Keratinocyte (primary cell): Measurements from ENCODE around the gene RAB11A. TPM values are rescaled to one million over a fixed set of nuclear protein-coding genes. Genes with fewer than 3 reads are reported as not detected.

Experiments used
- DNase-seq: peaks from one replicate; pipeline ENCODE4 v3.0.0-alpha.2; 2011; ENCODE audit warnings: low read depth, missing footprints, low spot score
- FAIRE-seq: peaks from 2 replicates; lab custom pipeline; 2011; peaks lifted over from hg19 to GRCh38; lab: Jason Lieb, UNC
- H2AFZ ChIP-seq: 2 replicates; pipeline ENCODE4 v1.6.0; 2012; ENCODE audit warnings: low read length, control low read depth, inconsistent platforms; ENCODE audit not compliant: control insufficient read depth
- H3K27ac ChIP-seq: 2 replicates; pipeline ENCODE4 v1.5.1; 2011; ENCODE audit warnings: low read length; ENCODE audit not compliant: control insufficient read depth, insufficient read depth
- H3K27me3 ChIP-seq: 3 replicates; pipeline ENCODE4 v1.6.0; 2011; ENCODE audit warnings: low read length; ENCODE audit not compliant: control insufficient read depth, insufficient read depth; ENCODE audit errors: extremely low read depth
- H3K36me3 ChIP-seq, 2 experiments: 2 replicates in 1 of 2; 3 replicates in 1 of 2; pipeline ENCODE4 v1.5.1; 2011; ENCODE audit warnings: low read length in 2 of 2, mild to moderate bottlenecking in 1 of 2; ENCODE audit not compliant: control insufficient read depth in 2 of 2, insufficient read depth in 2 of 2; ENCODE audit errors: extremely low read depth in 1 of 2
- H3K4me1 ChIP-seq: 3 replicates; pipeline ENCODE4 v1.5.1; 2011; ENCODE audit warnings: low read length; ENCODE audit not compliant: control insufficient read depth, insufficient read depth; ENCODE audit errors: extremely low read depth
- H3K4me2 ChIP-seq: 3 replicates; pipeline ENCODE4 v1.6.0; 2011; ENCODE audit warnings: low read depth, low read length; ENCODE audit not compliant: control insufficient read depth, insufficient read depth; ENCODE audit errors: extremely low read depth
- H3K4me3 ChIP-seq, 3 experiments: fragments of 200-600 bp in 1 of 3; sonication (generic) in 1 of 3; 2 replicates in 2 of 3; 3 replicates in 1 of 3; pipeline ENCODE4 v1.5.1; 2011 to 2016; ENCODE audit warnings: low read length in 3 of 3, mild to moderate bottlenecking in 3 of 3, control low read depth in 2 of 3, inconsistent platforms in 1 of 3, low read depth in 1 of 3, mixed read lengths in 1 of 3, mixed run types in 1 of 3, moderate library complexity in 1 of 3; ENCODE audit not compliant: control insufficient read depth in 2 of 3, insufficient read depth in 2 of 3; ENCODE audit errors: extremely low read depth in 1 of 3
- H3K79me2 ChIP-seq: 2 replicates; pipeline ENCODE4 v1.6.0; 2012; ENCODE audit warnings: low read length; ENCODE audit not compliant: control insufficient read depth, insufficient read depth
- H3K9ac ChIP-seq: 3 replicates; pipeline ENCODE4 v1.6.0; 2011; ENCODE audit warnings: low read length; ENCODE audit not compliant: control insufficient read depth, insufficient read depth; ENCODE audit errors: extremely low read depth
- H3K9me1 ChIP-seq: 3 replicates; pipeline ENCODE4 v1.6.0; 2011; ENCODE audit warnings: low read length; ENCODE audit not compliant: control insufficient read depth, insufficient read depth; ENCODE audit errors: extremely low read depth
- H3K9me3 ChIP-seq: 2 replicates; pipeline ENCODE4 v1.5.1; 2012; ENCODE audit warnings: low read depth, low read length; ENCODE audit not compliant: control insufficient read depth
- H4K20me1 ChIP-seq: 3 replicates; pipeline ENCODE4 v1.6.0; 2011; ENCODE audit warnings: low read length; ENCODE audit not compliant: control insufficient read depth, insufficient read depth; ENCODE audit errors: extremely low read depth
- CTCF ChIP-seq, 3 experiments: IDR thresholded peaks in 1 of 3; conservative IDR thresholded peaks in 1 of 3; optimal IDR thresholded peaks in 1 of 3; 2 replicates in 2 of 3; 3 replicates in 1 of 3; pipeline versions ENCODE3 to v1.5.1; 2011; ENCODE audit warnings: low read length in 3 of 3, mild to moderate bottlenecking in 3 of 3, moderate library complexity in 2 of 3, control low read depth in 1 of 3, inconsistent platforms in 1 of 3; ENCODE audit not compliant: insufficient read depth in 2 of 3; ENCODE audit errors: extremely low read depth in 1 of 3
- EZH2 ChIP-seq: IDR thresholded peaks from one replicate; pipeline ENCODE4 v1.6.1; 2012; ENCODE audit warnings: inconsistent platforms, mild to moderate bottlenecking, low read length, moderate library complexity
- dilution Hi-C: fragments of 300-500 bp; cut with MboI; formaldehyde crosslinking; loops from one replicate; pipeline ENCODE4 v1.7.0; 2020; ENCODE audit warnings: low sequenced_read_pairs; ENCODE audit not compliant: extremely low pct_ligation_motif_present
- polyA plus RNA-seq, 5 experiments: library from polyadenylated mRNA; depleted of rRNA in 3 of 5; stranded (reverse) in 3 of 5; stranded (forward) in 1 of 5; unstranded in 1 of 5; fragments of >200 nt; gene quantifications; 1 replicate in 1 of 5; 2 replicates in 3 of 5; 3 replicates in 1 of 5; pipeline versions ENCODE4 v1.2.1 to v1.2.3, GENCODE V29; 2011 to 2012; ENCODE audit warnings: missing spikeins in 2 of 5, low read depth in 1 of 5, low replicate concordance in 1 of 5

RAB11A gene
- polyA plus RNA-seq, 1 donor (not counting 4 experiments of a cell fraction or from before 2014, with no cell fraction given): 537 TPM

- DNase-seq: no peak
- Histone ChIP-seq H3K9me3 (no peaks in the 10 kb centered on the region), H3K9ac (no peak overlapping the region), H3K79me2 (peaks cover 5% of the 10 kb centered on the region), H3K27ac (no peak overlapping the region), H3K4me1 (peaks cover 18% of the 10 kb centered on the region), H3K4me3 (no peak overlapping the region), H2AFZ (no peak overlapping the region), H3K27me3 (no peaks in the 10 kb centered on the region), H3K4me2 (no peak overlapping the region), H3K9me1 (peaks cover 6% of the 10 kb centered on the region), H4K20me1 (peaks cover 3% of the 10 kb centered on the region), H3K36me3 (peaks cover 34 to 46% of the 10 kb centered on the region in 2 experiments)
- no peak for TF ChIP-seq EZH2
- no peak for TF ChIP-seq CTCF (optimal IDR thresholded peaks at IDR 0.05 in 1 of 3, IDR thresholded peaks at IDR 0.05 in 1 of 3, conservative IDR thresholded peaks at IDR 0.05 in 1 of 3; ENCODE audit: extremely low read depth in 1 of 3, insufficient read depth in 2 of 3, low read length in 3 of 3)
- FAIRE-seq: no peak
- dilution Hi-C loops: no loop called here
Measured at GRCh38 chr15:65907661-65908060, 38.4 kb downstream of the RAB11A start.

- Histone ChIP-seq H3K9me1 (peaks cover 4% of the 10 kb centered on the region), H3K9ac (no peak overlapping the region), H3K4me3 (no peak overlapping the region), H3K27ac (no peak overlapping the region), H3K27me3 (no peaks in the 10 kb centered on the region), H3K9me3 (no peaks in the 10 kb centered on the region), H2AFZ (no peak overlapping the region), H3K79me2 (peaks cover 2% of the 10 kb centered on the region), H3K36me3 (peaks cover 36 to 41% of the 10 kb centered on the region in 2 experiments), H4K20me1 (peaks cover 3% of the 10 kb centered on the region), H3K4me2 (no peak overlapping the region), H3K4me1 (peaks cover 12% of the 10 kb centered on the region)
- FAIRE-seq: no peak
- DNase-seq: no peak
- TF ChIP-seq CTCF (optimal IDR thresholded peaks at IDR 0.05 in 1 of 3, IDR thresholded peaks at IDR 0.05 in 1 of 3, conservative IDR thresholded peaks at IDR 0.05 in 1 of 3; ENCODE audit: extremely low read depth in 1 of 3, insufficient read depth in 2 of 3, low read length in 3 of 3): no peak
- TF ChIP-seq EZH2: no peak
- dilution Hi-C loops: no loop called here
Measured at GRCh38 chr15:65908876-65909275, 39.6 kb downstream of the RAB11A start.
